ENCODE results near the gene WDR91. TPM values are rescaled to one million over a fixed set of nuclear protein-coding genes. Genes with fewer than 3 reads are reported as not detected.
A peak's percentile ranks its signal among the peaks of the same experiment; 100 is the strongest.

The WDR91 gene
- total and polyA plus RNA-seq, 4 donors: 5.8 to 19.0 (median 9.2) TPM

DNA sequence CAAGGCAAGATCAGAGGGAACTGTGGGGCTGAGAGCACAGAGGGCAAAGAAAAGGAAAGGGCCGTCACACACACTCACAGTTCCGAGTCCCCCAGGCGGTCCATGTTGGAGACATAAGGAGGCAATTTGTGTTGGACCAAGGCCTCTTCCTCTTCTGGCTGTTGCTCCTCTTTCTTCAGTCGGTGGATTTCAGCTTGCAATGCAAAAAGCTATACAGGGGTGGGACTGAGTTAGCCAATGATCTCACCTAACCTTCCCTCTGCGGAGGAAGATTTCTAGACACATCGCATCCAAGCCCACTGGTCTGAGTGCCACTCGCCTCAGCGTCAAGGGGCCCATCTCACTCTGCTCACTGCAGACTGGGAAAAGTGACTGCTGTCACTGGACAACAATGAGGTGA lies 5.5 kb downstream of the WDR91 start (continued):
- TF ChIP-seq, protein P1, sequence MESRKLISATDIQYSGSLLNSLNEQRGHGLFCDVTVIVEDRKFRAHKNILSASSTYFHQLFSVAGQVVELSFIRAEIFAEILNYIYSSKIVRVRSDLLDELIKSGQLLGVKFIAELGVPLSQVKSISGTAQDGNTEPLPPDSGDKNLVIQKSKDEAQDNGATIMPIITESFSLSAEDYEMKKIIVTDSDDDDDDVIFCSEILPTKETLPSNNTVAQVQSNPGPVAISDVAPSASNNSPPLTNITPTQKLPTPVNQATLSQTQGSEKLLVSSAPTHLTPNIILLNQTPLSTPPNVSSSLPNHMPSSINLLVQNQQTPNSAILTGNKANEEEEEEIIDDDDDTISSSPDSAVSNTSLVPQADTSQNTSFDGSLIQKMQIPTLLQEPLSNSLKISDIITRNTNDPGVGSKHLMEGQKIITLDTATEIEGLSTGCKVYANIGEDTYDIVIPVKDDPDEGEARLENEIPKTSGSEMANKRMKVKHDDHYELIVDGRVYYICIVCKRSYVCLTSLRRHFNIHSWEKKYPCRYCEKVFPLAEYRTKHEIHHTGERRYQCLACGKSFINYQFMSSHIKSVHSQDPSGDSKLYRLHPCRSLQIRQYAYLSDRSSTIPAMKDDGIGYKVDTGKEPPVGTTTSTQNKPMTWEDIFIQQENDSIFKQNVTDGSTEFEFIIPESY (IDR thresholded peaks at IDR 0.05): no peak
- TF ChIP-seq RAD21 (IDR thresholded peaks at IDR 0.05): no peak
- no peak for TF ChIP-seq GABPA (IDR thresholded peaks at IDR 0.05 in 1 of 2, conservative IDR thresholded peaks at IDR 0.05 in 1 of 2)
- no peak for TF ChIP-seq FOXA1 (IDR thresholded peaks at IDR 0.05)
- TF ChIP-seq HNF4G (IDR thresholded peaks at IDR 0.05): no peak
- no peak for TF ChIP-seq EGR1 (IDR thresholded peaks at IDR 0.05; ENCODE audit: low read depth in 2 of 2)

DNA sequence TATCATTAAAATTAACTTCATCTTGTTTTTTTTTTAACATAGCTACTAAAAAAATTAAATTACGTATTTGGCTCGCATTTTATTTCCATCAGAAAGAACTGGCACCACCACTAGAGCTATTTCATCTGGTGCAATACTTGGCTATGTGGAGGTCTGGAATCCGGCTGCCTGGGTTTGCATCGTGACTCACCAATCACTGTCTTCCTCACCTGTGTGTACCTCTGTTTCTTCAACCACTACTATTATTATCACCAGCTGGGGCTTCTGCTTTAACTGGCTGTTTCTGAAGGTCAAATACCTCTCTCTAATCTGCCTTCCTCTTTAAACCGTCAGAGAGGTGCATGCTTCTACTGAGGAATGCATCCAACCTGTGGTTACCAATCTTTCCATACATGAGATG lies 6.5 kb downstream of the WDR91 start:
- DNase-seq (ENCODE audit: low spot score): no peak
- no peaks in the 10 kb centered on the region for H3K9me3 ChIP-seq (ENCODE audit: control insufficient read depth in 4 of 4, low read length in 3 of 4)
- 93% methylated on average over 5 of the region's 5 CpGs for WGBS
- no peaks in the 10 kb centered on the region for H3K27me3 ChIP-seq (ENCODE audit: control insufficient read depth in 4 of 4, insufficient read depth in 4 of 4, low read length in 3 of 4)
- peaks cover 0 to 18% (median 11%) of the 10 kb centered on the region in 4 donors for H3K4me1 ChIP-seq (ENCODE audit: control insufficient read depth in 4 of 4, insufficient read depth in 4 of 4, low read length in 3 of 4)
- TF ChIP-seq FOXA2 (IDR thresholded peaks at IDR 0.05) (no peak), YY1 (IDR thresholded peaks at IDR 0.05) (no peak), RAD21 (IDR thresholded peaks at IDR 0.05) (no peak), RXRA (IDR thresholded peaks at IDR 0.05) (no peak), HNF4G (IDR thresholded peaks at IDR 0.05) (no peak), FOXA1 (IDR thresholded peaks at IDR 0.05) (no peak), GABPA (IDR thresholded peaks at IDR 0.05 in 1 of 2, conservative IDR thresholded peaks at IDR 0.05 in 1 of 2) (no peak), SP1 (IDR thresholded peaks at IDR 0.05) (no peak)
- TF ChIP-seq, protein P2, sequence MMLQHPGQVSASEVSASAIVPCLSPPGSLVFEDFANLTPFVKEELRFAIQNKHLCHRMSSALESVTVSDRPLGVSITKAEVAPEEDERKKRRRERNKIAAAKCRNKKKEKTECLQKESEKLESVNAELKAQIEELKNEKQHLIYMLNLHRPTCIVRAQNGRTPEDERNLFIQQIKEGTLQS (IDR thresholded peaks at IDR 0.05): no peak
- TF ChIP-seq, protein P1 (IDR thresholded peaks at IDR 0.05): no peak
- TF ChIP-seq, protein P3, sequence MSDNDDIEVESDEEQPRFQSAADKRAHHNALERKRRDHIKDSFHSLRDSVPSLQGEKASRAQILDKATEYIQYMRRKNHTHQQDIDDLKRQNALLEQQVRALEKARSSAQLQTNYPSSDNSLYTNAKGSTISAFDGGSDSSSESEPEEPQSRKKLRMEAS (IDR thresholded peaks at IDR 0.05): no peak
- TF ChIP-seq, protein P4, sequence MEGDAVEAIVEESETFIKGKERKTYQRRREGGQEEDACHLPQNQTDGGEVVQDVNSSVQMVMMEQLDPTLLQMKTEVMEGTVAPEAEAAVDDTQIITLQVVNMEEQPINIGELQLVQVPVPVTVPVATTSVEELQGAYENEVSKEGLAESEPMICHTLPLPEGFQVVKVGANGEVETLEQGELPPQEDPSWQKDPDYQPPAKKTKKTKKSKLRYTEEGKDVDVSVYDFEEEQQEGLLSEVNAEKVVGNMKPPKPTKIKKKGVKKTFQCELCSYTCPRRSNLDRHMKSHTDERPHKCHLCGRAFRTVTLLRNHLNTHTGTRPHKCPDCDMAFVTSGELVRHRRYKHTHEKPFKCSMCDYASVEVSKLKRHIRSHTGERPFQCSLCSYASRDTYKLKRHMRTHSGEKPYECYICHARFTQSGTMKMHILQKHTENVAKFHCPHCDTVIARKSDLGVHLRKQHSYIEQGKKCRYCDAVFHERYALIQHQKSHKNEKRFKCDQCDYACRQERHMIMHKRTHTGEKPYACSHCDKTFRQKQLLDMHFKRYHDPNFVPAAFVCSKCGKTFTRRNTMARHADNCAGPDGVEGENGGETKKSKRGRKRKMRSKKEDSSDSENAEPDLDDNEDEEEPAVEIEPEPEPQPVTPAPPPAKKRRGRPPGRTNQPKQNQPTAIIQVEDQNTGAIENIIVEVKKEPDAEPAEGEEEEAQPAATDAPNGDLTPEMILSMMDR (IDR thresholded peaks at IDR 0.05; ENCODE audit: low read depth, low read length, missing input control): no peak
- no peak overlapping the region for H3K27ac ChIP-seq (ENCODE audit: low read depth in 1 of 2, low read length in 2 of 2)
- no peak overlapping the region for H3K9ac ChIP-seq (ENCODE audit: low read depth in 1 of 2, low read length in 2 of 2)
- peaks cover 0 to 40% (median 23%) of the 10 kb centered on the region in 4 donors for H3K36me3 ChIP-seq (ENCODE audit: control insufficient read depth in 4 of 4, insufficient read depth in 3 of 4, low read depth in 1 of 4, low read length in 3 of 4)
- no peak overlapping the region for H3K4me3 ChIP-seq (ENCODE audit: low read depth in 1 of 3, low read length in 3 of 3)

DNA sequence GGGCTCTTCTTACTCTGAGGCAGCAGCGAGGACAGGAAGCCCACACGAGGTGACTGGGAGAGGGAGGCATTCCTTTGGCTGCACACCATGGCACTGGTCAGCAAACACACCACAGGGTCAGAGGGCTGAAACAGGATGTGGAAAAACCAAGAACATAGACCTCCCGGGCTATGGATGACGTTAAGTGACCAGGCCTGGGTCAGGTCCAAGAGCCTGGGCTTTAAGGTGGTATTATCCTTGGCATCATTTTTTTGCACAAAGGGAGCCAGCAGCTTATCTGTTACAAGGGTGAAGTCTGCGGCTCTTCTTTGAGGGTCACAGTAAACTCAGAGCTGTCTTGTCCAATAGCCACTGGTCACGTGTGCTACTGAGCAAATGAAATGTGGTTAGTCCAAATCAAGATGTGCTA lies 7.0 kb downstream of the WDR91 start:
- H3K9ac ChIP-seq (ENCODE audit: low read depth in 1 of 2, low read length in 2 of 2): no peak overlapping the region
- whole genome bisulfite sequencing: 79% methylated on average over 6 of the region's 6 CpGs
- peaks cover 0 to 14% (median 7%) of the 10 kb centered on the region in 4 donors for H3K4me1 ChIP-seq (ENCODE audit: control insufficient read depth in 4 of 4, insufficient read depth in 4 of 4, low read length in 3 of 4)
- DNase-seq (ENCODE audit: low spot score): no peak
- H3K4me3 ChIP-seq (ENCODE audit: low read depth in 1 of 3, low read length in 3 of 3): no peak overlapping the region
- TF ChIP-seq TAF1 (conservative IDR thresholded peaks at IDR 0.05): no peak
- TF ChIP-seq NR2F2 (IDR thresholded peaks at IDR 0.05): peak; percentile 64
- H3K27ac ChIP-seq (ENCODE audit: low read depth in 1 of 2, low read length in 2 of 2): no peak overlapping the region
- H3K27me3 ChIP-seq (ENCODE audit: control insufficient read depth in 4 of 4, insufficient read depth in 4 of 4, low read length in 3 of 4): no peaks in the 10 kb centered on the region
- no peaks in the 10 kb centered on the region for H3K9me3 ChIP-seq (ENCODE audit: control insufficient read depth in 4 of 4, low read length in 3 of 4)
- H3K36me3 ChIP-seq (ENCODE audit: control insufficient read depth in 4 of 4, insufficient read depth in 3 of 4, low read depth in 1 of 4, low read length in 3 of 4): peaks cover 0 to 43% (median 25%) of the 10 kb centered on the region in 4 donors

All from liver (tissue), 9 donors.